SU-DHL-6 (cell line): ENCODE results near the gene EMP3.
"Not testable (repeated sequence)": the region's sequence is repeated elsewhere in the genome, so short reads cannot be mapped to it uniquely, and the experiment has no call there.

Source experiments
- CTCF ChIP-seq: fragments of 200-600 bp; sonication (generic); IDR thresholded peaks from one replicate; pipeline ENCODE4 v1.5.1; 2017; ENCODE audit warnings: antibody characterized with exemption, mild to moderate bottlenecking, low read length, moderate library complexity; ENCODE audit not compliant: insufficient read depth, poor library complexity, severe bottlenecking
- EZH2phosphoT487 ChIP-seq: fragments of 200-600 bp; sonication (generic), shearing (Covaris generic); conservative IDR thresholded peaks from 2 replicates; pipeline ENCODE4 v1.6.1; 2018; ENCODE audit warnings: mild to moderate bottlenecking, antibody characterized with exemption, low read length, moderate library complexity, mixed read lengths

GRCh38 chr19:48309731-48310130 is 15.6 kb upstream of the EMP3 start:
- TF ChIP-seq CTCF, EZH2phosphoT487: not testable (repeated sequence)
